GM12872 (cell line): ENCODE results near the gene APBB1.

ENCODE experiments used
- TF ChIP-seq, protein P1 (sequence below): IDR thresholded peaks from 3 replicates; pipeline ENCODE4 v1.5.1; 2011; ENCODE audit warnings: low read depth, mild to moderate bottlenecking, low read length, moderate library complexity; ENCODE audit not compliant: insufficient read depth

APBB1 gene

DNA sequence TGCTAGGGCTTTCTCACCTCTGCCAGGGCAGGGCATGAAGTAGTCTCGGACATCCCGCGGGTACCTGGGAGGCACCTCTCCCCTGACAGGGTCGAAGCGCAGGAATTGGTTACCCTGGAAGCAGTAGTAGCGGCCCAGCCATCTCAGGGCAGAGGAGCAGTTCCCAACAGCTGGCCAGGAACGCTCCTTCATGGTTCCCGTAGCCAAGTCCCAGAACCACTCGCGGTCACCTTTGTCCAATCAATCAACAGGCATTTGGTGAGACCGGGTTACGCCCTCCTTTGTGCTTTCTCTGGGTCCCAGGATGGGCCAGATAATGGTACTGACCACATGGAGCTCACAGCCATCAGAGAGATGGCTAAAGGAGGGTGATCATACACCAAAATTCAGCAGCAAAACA, 18.5 kb upstream of the APBB1 start:
- TF ChIP-seq, protein P1, sequence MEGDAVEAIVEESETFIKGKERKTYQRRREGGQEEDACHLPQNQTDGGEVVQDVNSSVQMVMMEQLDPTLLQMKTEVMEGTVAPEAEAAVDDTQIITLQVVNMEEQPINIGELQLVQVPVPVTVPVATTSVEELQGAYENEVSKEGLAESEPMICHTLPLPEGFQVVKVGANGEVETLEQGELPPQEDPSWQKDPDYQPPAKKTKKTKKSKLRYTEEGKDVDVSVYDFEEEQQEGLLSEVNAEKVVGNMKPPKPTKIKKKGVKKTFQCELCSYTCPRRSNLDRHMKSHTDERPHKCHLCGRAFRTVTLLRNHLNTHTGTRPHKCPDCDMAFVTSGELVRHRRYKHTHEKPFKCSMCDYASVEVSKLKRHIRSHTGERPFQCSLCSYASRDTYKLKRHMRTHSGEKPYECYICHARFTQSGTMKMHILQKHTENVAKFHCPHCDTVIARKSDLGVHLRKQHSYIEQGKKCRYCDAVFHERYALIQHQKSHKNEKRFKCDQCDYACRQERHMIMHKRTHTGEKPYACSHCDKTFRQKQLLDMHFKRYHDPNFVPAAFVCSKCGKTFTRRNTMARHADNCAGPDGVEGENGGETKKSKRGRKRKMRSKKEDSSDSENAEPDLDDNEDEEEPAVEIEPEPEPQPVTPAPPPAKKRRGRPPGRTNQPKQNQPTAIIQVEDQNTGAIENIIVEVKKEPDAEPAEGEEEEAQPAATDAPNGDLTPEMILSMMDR = no peak

- TF ChIP-seq, protein P1 = no peak
These were observed 15.2 kb upstream of the APBB1 start for GRCh38 chr11:6433998-6434660.

GRCh38 chr11:6431861-6432260, 13.0 kb upstream of the APBB1 start:
- TF ChIP-seq, protein P1 = no peak

GRCh38 chr11:6427516-6427915, 8.6 kb upstream of the APBB1 start:
- TF ChIP-seq, protein P1 = no peak

DNA sequence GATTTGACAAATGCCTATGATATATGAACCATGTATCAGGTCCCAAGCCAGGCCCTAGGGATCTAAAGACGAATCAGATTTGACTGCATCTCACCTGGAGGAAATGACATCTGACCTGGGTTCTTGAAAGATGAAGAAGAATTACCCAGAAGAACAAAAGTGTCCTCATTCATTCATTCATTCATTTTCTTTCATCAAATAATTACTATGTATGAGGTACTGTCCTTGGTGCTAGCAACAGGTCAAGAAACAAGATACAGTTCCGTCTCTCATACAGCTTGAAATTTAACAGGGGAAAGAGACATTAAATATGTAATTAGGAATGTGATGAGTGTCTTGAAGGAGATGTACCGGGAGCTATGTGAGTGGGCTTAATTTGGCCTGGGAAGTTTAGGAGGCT, 1.8 kb upstream of the APBB1 start:
- TF ChIP-seq, protein P1 = no peak

GRCh38 chr11:6418557-6419008, 311 bp downstream of the APBB1 start:
- TF ChIP-seq, protein P1 = no peak

- TF ChIP-seq, protein P1 = no peak
These were observed 862 bp downstream of the APBB1 start for GRCh38 chr11:6417907-6418556.
